ENCODE data around the gene RSPH9.

Gene RSPH9

GRCh38 chr6:43669050-43669921 is 24.4 kb downstream of the RSPH9 start:
- no peak for DNase-seq

GRCh38 chr6:43669922-43670622 is 25.2 kb downstream of the RSPH9 start:
- DNase-seq, result no peak

- no peak for DNase-seq
These were observed 25.8 kb downstream of the RSPH9 start for GRCh38 chr6:43670623-43670986.

GRCh38 chr6:43671011-43671800 is 26.4 kb downstream of the RSPH9 start:
- DNase-seq, result no peak

GRCh38 chr6:43671801-43672690 is 27.2 kb downstream of the RSPH9 start:
- DNase-seq, result no peak

GRCh38 chr6:43673444-43674084 is 28.7 kb downstream of the RSPH9 start:
- no peak for DNase-seq

- DNase-seq, result no peak
These were observed 29.5 kb downstream of the RSPH9 start for GRCh38 chr6:43674291-43674690.

- no peak for DNase-seq
These were observed 30.1 kb downstream of the RSPH9 start for GRCh38 chr6:43674921-43675320.

GRCh38 chr6:43676962-43677606 is 32.2 kb downstream of the RSPH9 start:
- no peak for DNase-seq

GRCh38 chr6:43677759-43678158 is 32.9 kb downstream of the RSPH9 start:
- DNase-seq, result no peak

- DNase-seq, result no peak
These were observed 33.5 kb downstream of the RSPH9 start for GRCh38 chr6:43678341-43678740.

GRCh38 chr6:43679057-43679456 is 34.2 kb downstream of the RSPH9 start:
- DNase-seq, result no peak

- no peak for DNase-seq
These were observed 35.7 kb downstream of the RSPH9 start for GRCh38 chr6:43680308-43681200.

GRCh38 chr6:43681303-43681702 is 36.5 kb downstream of the RSPH9 start:
- no peak for DNase-seq

GRCh38 chr6:43682724-43683429 is 38.0 kb downstream of the RSPH9 start:
- DNase-seq, result no peak

GRCh38 chr6:43683708-43684455 is 39.0 kb downstream of the RSPH9 start:
- no peak for DNase-seq

- DNase-seq, result no peak
These were observed 42.2 kb downstream of the RSPH9 start for GRCh38 chr6:43687079-43687436.

- peak; percentile 60 for DNase-seq
These were observed 42.9 kb downstream of the RSPH9 start, which contains the start of gene MRPS18A for GRCh38 chr6:43687437-43688347. Gene MRPS18A, minus strand, starts transcription at chr6:43687791. Its CDS starts 12 bp downstream, at chr6:43687779.
